Medulla oblongata (tissue), 1 donor: ENCODE data around the gene SPATA31A5.
"Not testable (repeated sequence)": the region's sequence is repeated elsewhere in the genome, so short reads cannot be mapped to it uniquely, and the experiment has no call there.

Experiments
- DNase-seq: peaks from one replicate; pipeline ENCODE4 v3.0.0-alpha.2; 2015; ENCODE audit errors: extremely low spot score

SPATA31A5 gene

DNA sequence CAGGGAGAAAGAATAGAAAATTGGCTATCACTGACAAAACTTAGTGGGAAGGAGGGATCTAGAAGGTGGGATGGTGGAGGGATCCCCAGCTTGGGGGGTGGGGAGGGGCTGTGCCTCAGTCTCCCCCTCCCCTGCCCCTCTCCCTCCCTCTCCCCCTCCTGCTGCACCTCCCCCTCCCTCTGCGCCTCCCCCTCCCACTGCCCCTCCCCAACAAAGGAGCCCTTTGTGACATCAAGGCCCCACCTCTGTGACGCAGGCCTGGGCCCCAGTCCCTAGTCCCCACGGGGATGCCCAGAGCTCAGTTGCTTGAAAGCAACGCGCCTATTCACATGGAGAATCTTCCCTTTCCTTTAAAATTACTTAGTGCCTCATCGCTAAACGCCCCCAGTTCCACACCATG lies at the start of gene SPATA31A5:
TSS of gene SPATA31A5 (plus strand) at position 301 of the 400 bp plus-strand sequence. CDS start at position 330, 29 bp downstream.
- not testable (repeated sequence) for DNase-seq

DNA sequence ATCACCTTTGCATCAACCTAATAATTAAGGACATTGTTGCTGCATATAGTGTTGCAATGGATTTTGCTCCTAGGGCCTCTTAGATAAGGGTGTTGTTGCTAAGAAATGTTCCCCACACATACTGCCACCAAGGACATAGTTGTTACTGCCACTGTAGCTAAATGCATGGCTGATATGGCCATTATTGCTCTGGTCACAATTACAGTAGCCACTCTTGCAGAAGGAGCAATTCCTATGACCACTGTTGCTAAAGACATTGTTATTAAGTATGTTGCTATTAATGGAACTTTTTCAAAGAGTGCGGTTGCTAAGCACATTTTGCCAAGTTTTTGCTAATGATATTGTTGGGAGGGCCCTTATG lies 48.8 kb downstream of the SPATA31A5 start:
- DNase-seq, result not testable (repeated sequence)

DNA sequence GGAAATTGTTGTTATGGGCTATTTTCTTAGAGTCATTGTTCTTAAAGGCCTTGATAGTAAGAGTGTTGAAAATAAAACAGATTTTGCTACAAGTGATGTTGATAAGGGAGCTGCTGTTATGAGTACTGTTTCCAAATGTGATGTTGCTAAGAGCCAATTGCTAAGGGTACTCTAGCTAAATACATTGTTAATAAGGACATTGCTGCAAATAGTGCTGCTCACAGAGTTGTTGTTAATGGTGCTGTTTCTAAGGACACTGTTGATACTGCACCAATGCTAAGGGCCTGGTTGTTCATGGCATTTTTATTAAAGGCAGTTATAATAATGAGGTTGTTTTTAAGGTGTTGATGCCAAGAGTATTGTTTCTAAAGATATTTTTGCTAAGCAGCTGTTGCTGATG lies 52.2 kb downstream of the SPATA31A5 start:
- DNase-seq, result not testable (repeated sequence)
